ENCODE data around the gene KRTAP5-2. TPM values are rescaled to one million over a fixed set of nuclear protein-coding genes. Genes with fewer than 3 reads are reported as not detected.

The KRTAP5-2 gene
- total RNA-seq, 1 donor from 2014 or later, result not detected

DNA sequence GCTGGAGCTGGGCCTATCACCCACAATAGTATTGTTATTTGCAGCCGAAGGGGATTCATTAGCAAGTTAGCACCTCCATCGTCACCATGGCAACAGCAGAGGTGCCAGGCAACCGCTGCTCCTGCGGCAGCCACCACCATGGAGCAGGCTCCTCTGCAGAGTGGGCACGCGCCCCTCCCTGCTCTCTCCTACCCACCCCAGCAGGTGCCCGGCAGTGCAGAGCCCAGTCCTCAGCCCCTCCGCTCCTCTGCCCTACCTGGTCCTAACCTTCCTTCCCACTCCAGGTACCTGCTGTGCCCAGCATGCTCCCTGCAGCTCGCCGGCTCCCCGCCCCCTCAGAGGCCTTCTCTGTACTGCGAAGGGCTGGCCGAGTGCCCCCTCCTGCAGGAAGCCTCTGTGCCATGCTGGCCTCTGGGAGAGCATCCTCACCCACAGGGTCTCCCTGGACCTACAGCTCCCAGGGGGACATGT lies 29.6 kb downstream of the KRTAP5-2 start:
- peaks cover 12% of the 10 kb centered on the region for H3K27me3 Mint-ChIP-seq
- no peak for DNase-seq (ENCODE audit: extremely low spot score, unreplicated experiment)
- peaks cover 5% of the 10 kb centered on the region for H3K4me1 Mint-ChIP-seq (ENCODE audit: unreplicated experiment)
- no peak overlapping the region for H3K4me3 Mint-ChIP-seq
- TF ChIP-seq CTCF (conservative IDR thresholded peaks at IDR 0.05), result no peak
- no peak overlapping the region for H3K27ac Mint-ChIP-seq
- no peaks in the 10 kb centered on the region for H3K9me3 Mint-ChIP-seq
- H3K36me3 Mint-ChIP-seq, result no peaks in the 10 kb centered on the region

DNA sequence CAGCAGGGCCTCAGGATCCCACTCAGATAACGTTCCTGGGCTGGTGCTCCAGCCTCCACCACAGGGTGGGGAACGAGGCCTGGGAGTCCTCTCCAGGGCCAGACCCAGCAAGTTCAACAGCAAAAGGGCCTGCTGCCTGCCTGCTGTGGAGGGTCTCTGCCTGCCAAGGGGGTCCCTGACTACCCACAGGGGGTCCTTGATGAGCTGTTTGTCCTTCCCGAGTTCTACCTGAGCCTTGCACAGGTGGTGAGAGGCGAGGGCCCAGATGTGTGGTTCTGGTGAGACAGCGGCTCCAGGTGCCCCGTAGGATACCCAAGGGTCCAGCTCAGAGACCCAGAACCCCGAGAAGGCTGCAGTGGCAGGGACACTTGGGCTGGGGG lies 30.4 kb downstream of the KRTAP5-2 start:
- Mint-ChIP-seq H3K27me3 (peaks cover 9% of the 10 kb centered on the region), H3K9me3 (no peaks in the 10 kb centered on the region), H3K4me3 (no peak overlapping the region), H3K27ac (peak overlapping the region; percentile 71), H3K4me1 (ENCODE audit: unreplicated experiment) (peaks cover 5% of the 10 kb centered on the region), H3K36me3 (no peaks in the 10 kb centered on the region)
- DNase-seq (ENCODE audit: extremely low spot score, unreplicated experiment), result no peak
- TF ChIP-seq CTCF (conservative IDR thresholded peaks at IDR 0.05), result no peak

DNA sequence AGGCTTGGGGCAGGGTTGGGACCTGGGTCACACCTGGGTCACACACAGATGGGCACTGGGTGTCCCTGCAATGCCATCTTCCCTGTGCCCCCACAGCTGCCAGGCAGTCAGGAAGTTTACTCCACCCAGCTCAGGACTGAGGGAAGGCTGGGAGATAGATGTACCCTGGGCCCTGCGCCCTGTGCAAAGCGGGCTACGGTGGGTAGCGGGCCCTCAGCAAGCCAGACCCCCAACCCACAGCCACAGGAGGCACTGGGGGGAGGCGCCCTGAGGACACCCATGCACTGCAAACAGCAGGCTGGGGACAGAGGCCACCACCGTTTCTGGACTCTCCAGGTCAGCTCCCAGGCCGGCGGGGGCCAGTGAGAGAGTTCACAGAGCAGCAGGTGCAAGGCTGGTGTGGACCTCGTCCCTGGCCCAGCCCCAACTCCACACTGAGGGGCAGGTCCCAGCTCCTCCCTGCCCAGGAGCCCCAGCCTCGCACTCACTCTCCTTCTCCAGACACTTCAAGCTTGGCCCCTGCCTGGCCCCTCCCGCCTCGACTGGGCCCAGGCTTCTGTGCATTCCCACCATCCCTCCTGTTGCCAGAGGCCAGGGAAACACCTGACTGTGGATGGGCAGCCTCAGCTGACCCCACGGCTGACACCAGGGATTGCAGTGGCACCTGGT lies 30.9 kb downstream of the KRTAP5-2 start:
- peaks cover 5% of the 10 kb centered on the region for H3K4me1 Mint-ChIP-seq (ENCODE audit: unreplicated experiment)
- no peak overlapping the region for H3K27ac Mint-ChIP-seq
- no peaks in the 10 kb centered on the region for H3K36me3 Mint-ChIP-seq
- H3K9me3 Mint-ChIP-seq, result no peaks in the 10 kb centered on the region
- peaks cover 9% of the 10 kb centered on the region for H3K27me3 Mint-ChIP-seq
- no peak overlapping the region for H3K4me3 Mint-ChIP-seq
- DNase-seq (ENCODE audit: extremely low spot score, unreplicated experiment), result peak; percentile 67
- TF ChIP-seq CTCF (conservative IDR thresholded peaks at IDR 0.05), result no peak

- peaks cover 9% of the 10 kb centered on the region for H3K27me3 Mint-ChIP-seq
- H3K9me3 Mint-ChIP-seq, result no peaks in the 10 kb centered on the region
- peaks cover 5% of the 10 kb centered on the region for H3K4me1 Mint-ChIP-seq (ENCODE audit: unreplicated experiment)
- H3K4me3 Mint-ChIP-seq, result no peak overlapping the region
- no peaks in the 10 kb centered on the region for H3K36me3 Mint-ChIP-seq
- no peak overlapping the region for H3K27ac Mint-ChIP-seq
- peak; percentile 21 for TF ChIP-seq CTCF (conservative IDR thresholded peaks at IDR 0.05)
- DNase-seq (ENCODE audit: extremely low spot score, unreplicated experiment), result peak; percentile 64
Observed at GRCh38 chr11:1566381-1567051, 31.6 kb downstream of the KRTAP5-2 start.

GRCh38 chr11:1565904-1566247 lies 32.2 kb downstream of the KRTAP5-2 start:
- no peak for TF ChIP-seq CTCF (conservative IDR thresholded peaks at IDR 0.05)
- H3K27ac Mint-ChIP-seq, result no peak overlapping the region

More at GRCh38 chr11:1565904-1566247, 32.2 kb downstream of the KRTAP5-2 start:
- no peaks in the 10 kb centered on the region for H3K9me3 Mint-ChIP-seq
- H3K4me1 Mint-ChIP-seq (ENCODE audit: unreplicated experiment), result peaks cover 5% of the 10 kb centered on the region
- peak; percentile 69 for DNase-seq (ENCODE audit: extremely low spot score, unreplicated experiment)
- no peak overlapping the region for H3K4me3 Mint-ChIP-seq
- H3K36me3 Mint-ChIP-seq, result no peaks in the 10 kb centered on the region
- peaks cover 9% of the 10 kb centered on the region for H3K27me3 Mint-ChIP-seq
